RWPE2 (cell line): ENCODE data around the gene LAMC1.

Source experiments
- ATAC-seq: fragments of 200-7000 bp; cut with Tn5 transposase; 3 replicates; pipeline ENCODE4 v1.9.1; 2021; ENCODE audit warnings: low read depth
- DNase-seq: peaks from one replicate; pipeline ENCODE4 v3.0.0-alpha.2; 2020; ENCODE audit warnings: low spot score
- H3K27ac ChIP-seq: fragments of 450-650 bp; 2 replicates; pipeline ENCODE4 v1.5.1; 2017; ENCODE audit warnings: mild to moderate bottlenecking; ENCODE audit not compliant: poor library complexity, severe bottlenecking
- H3K27me3 ChIP-seq: fragments of 250-450 bp; sonication (Bioruptor Pico); 2 replicates; pipeline ENCODE4 v1.5.1; 2021; ENCODE audit warnings: mild to moderate bottlenecking, moderate library complexity; ENCODE audit not compliant: insufficient read depth, poor library complexity, severe bottlenecking
- H3K36me3 ChIP-seq: fragments of 250-450 bp; sonication (Bioruptor Pico); 2 replicates; pipeline ENCODE4 v1.5.1; 2020; ENCODE audit warnings: low read depth, mild to moderate bottlenecking, moderate library complexity
- H3K4me1 ChIP-seq: fragments of 250-450 bp; sonication (Bioruptor Pico); 2 replicates; pipeline ENCODE4 v1.5.1; 2021; ENCODE audit warnings: mild to moderate bottlenecking, moderate library complexity; ENCODE audit not compliant: insufficient read depth, poor library complexity, severe bottlenecking
- H3K4me3 ChIP-seq: fragments of 250-450 bp; sonication (Bioruptor Pico); 2 replicates; pipeline ENCODE4 v1.5.1; 2021; ENCODE audit warnings: mild to moderate bottlenecking, moderate library complexity; ENCODE audit not compliant: severe bottlenecking
- H3K9me3 ChIP-seq: fragments of 250-450 bp; sonication (Bioruptor Pico); 2 replicates; pipeline ENCODE4 v1.5.1; 2021; ENCODE audit warnings: mild to moderate bottlenecking, moderate library complexity; ENCODE audit not compliant: severe bottlenecking
- CTCF ChIP-seq: fragments of 450-650 bp; IDR thresholded peaks from one replicate; pipeline ENCODE4 v1.5.1; 2017; ENCODE audit warnings: mild to moderate bottlenecking, moderate library complexity; ENCODE audit not compliant: poor library complexity, severe bottlenecking

LAMC1 gene

GRCh38 chr1:183137782-183138181 is 114.6 kb downstream of the LAMC1 start:
- H3K4me1 ChIP-seq = peaks cover 31% of the 10 kb centered on the region
- H3K27me3 ChIP-seq = no peaks in the 10 kb centered on the region
- peaks cover 93% of the 10 kb centered on the region for H3K36me3 ChIP-seq
- no peak for ATAC-seq
- no peak for DNase-seq
- peak overlapping the region; percentile 88 for H3K27ac ChIP-seq
- no peak for TF ChIP-seq CTCF
- H3K9me3 ChIP-seq = no peaks in the 10 kb centered on the region
- no peak overlapping the region for H3K4me3 ChIP-seq

- no peak for TF ChIP-seq CTCF
- Histone ChIP-seq H3K36me3 (peaks cover 93% of the 10 kb centered on the region), H3K27me3 (no peaks in the 10 kb centered on the region), H3K27ac (peak overlapping the region; percentile 88), H3K4me1 (peaks cover 31% of the 10 kb centered on the region), H3K4me3 (no peak overlapping the region), H3K9me3 (no peaks in the 10 kb centered on the region)
- DNase-seq = no peak
- ATAC-seq = no peak
Observed at GRCh38 chr1:183138301-183138700, 115.1 kb downstream of the LAMC1 start.

- TF ChIP-seq CTCF = no peak
- peak; percentile 73 for ATAC-seq
- H3K27ac ChIP-seq = peak overlapping the region; percentile 88
Observed at GRCh38 chr1:183139281-183139942, 116.2 kb downstream of the LAMC1 start.

GRCh38 chr1:183140633-183141032 is 117.4 kb downstream of the LAMC1 start:
- Histone ChIP-seq H3K36me3 (peaks cover 81% of the 10 kb centered on the region), H3K27ac (peak overlapping the region; percentile 88), H3K9me3 (no peaks in the 10 kb centered on the region), H3K4me3 (no peak overlapping the region), H3K4me1 (peaks cover 31% of the 10 kb centered on the region), H3K27me3 (no peaks in the 10 kb centered on the region)
- ATAC-seq = no peak
- DNase-seq = no peak
- no peak for TF ChIP-seq CTCF

More at GRCh38 chr1:183139281-183139942, 116.2 kb downstream of the LAMC1 start:
- H3K9me3 ChIP-seq = no peaks in the 10 kb centered on the region
- no peak overlapping the region for H3K4me3 ChIP-seq
- H3K27me3 ChIP-seq = no peaks in the 10 kb centered on the region
- peaks cover 88% of the 10 kb centered on the region for H3K36me3 ChIP-seq
- DNase-seq = no peak
- H3K4me1 ChIP-seq = peaks cover 31% of the 10 kb centered on the region

GRCh38 chr1:183142171-183142570 is 119.0 kb downstream of the LAMC1 start:
- peaks cover 29% of the 10 kb centered on the region for H3K4me1 ChIP-seq
- no peak for TF ChIP-seq CTCF
- no peaks in the 10 kb centered on the region for H3K27me3 ChIP-seq
- H3K36me3 ChIP-seq = peaks cover 66% of the 10 kb centered on the region
- H3K9me3 ChIP-seq = no peaks in the 10 kb centered on the region
- no peak overlapping the region for H3K4me3 ChIP-seq
- no peak for DNase-seq
- ATAC-seq = no peak
- H3K27ac ChIP-seq = peak overlapping the region; percentile 7
